HL-60 (cell line): ENCODE data around the gene UCP2.

Experiments
- DNase-seq, 2 experiments: peaks; one replicate each; pipeline ENCODE4 v3.0.0-alpha.2; 2010 to 2020; ENCODE audit warnings: low read depth in 1 of 2, low spot score in 1 of 2
- H3K27ac ChIP-seq: fragments of 250-450 bp; sonication (Bioruptor Pico); replicated peaks from 2 replicates; pipeline ENCODE4 v1.5.1; 2020; ENCODE audit warnings: mild to moderate bottlenecking, moderate library complexity
- H3K27me3 ChIP-seq: fragments of 250-450 bp; sonication (Bioruptor Pico); 2 replicates; pipeline ENCODE4 v1.5.1; 2021; ENCODE audit warnings: mild to moderate bottlenecking, moderate library complexity; ENCODE audit not compliant: insufficient read depth, poor library complexity, severe bottlenecking
- H3K4me3 ChIP-seq: replicated peaks from 2 replicates; pipeline ENCODE4 v1.5.1; 2011; ENCODE audit warnings: mild to moderate bottlenecking, control low read depth, low read length; ENCODE audit not compliant: insufficient read depth
- CTCF ChIP-seq: IDR thresholded peaks from one replicate; pipeline ENCODE4 v1.5.1; 2011; ENCODE audit warnings: low read length, control low read depth, inconsistent platforms; ENCODE audit not compliant: insufficient read depth
- GABPA ChIP-seq: IDR thresholded peaks from 2 replicates; pipeline ENCODE4 v1.6.1; 2012; ENCODE audit warnings: low read depth
- POLR2AphosphoS5 ChIP-seq: IDR thresholded peaks from 2 replicates; pipeline ENCODE4 v1.6.1; 2012; ENCODE audit warnings: low read depth
- REST ChIP-seq: IDR thresholded peaks from 2 replicates; pipeline ENCODE4 v1.6.1; 2012; ENCODE audit warnings: low read depth; ENCODE audit not compliant: insufficient replicate concordance
- SPI1 ChIP-seq: IDR thresholded peaks from 2 replicates; pipeline ENCODE4 v1.6.1; 2012; ENCODE audit warnings: low read depth, mild to moderate bottlenecking, borderline replicate concordance
- long read RNA-seq: library from polyadenylated mRNA; unstranded; transcript quantifications from one replicate; pipeline ENCODE4 v2.0.0, GENCODE V29; 2020

The UCP2 gene
- long read RNA-seq, transcript UCP2-201 (8 exons, 2,113 nt) = major isoform, 123 of 130 reads
- long read RNA-seq, partial matches to known transcripts = 1 of 130 reads
- long read RNA-seq, other reads (novel, unspliced or antisense) = 6 of 130 reads

- peak; percentile 78 to 86 for DNase-seq
- H3K27ac ChIP-seq = peak within 1 kb of the TSS; percentile 98
- no peaks in the 10 kb centered on the region for H3K27me3 ChIP-seq
- TF ChIP-seq POLR2AphosphoS5 (peak; percentile 81; the same call in 1 of the 2 replicates), REST (no peak)
- H3K4me3 ChIP-seq = peak within 1 kb of the TSS; percentile 59
These were observed at the start of gene UCP2 for GRCh38 chr11:73982595-73982989. TSS of gene UCP2 (minus strand) at chr11:73982843. CDS start at chr11:73978378, 4,465 bp downstream.

- Histone ChIP-seq H3K27ac (no peak overlapping the region), H3K4me3 (no peak overlapping the region), H3K27me3 (no peaks in the 10 kb centered on the region)
- no peak for DNase-seq
- TF ChIP-seq POLR2AphosphoS5 (no peak), GABPA (no peak), REST (no peak), SPI1 (no peak), CTCF (no peak)
These were observed 48.4 kb upstream of the UCP2 start for GRCh38 chr11:74030723-74031676.

- no peak for DNase-seq
- TF ChIP-seq GABPA = no peak
- no peak for TF ChIP-seq SPI1
- TF ChIP-seq POLR2AphosphoS5 = no peak
- no peak for TF ChIP-seq CTCF
- no peak for TF ChIP-seq REST
- H3K27ac ChIP-seq = no peak overlapping the region
- no peaks in the 10 kb centered on the region for H3K27me3 ChIP-seq
- H3K4me3 ChIP-seq = no peak overlapping the region
These were observed 43.0 kb upstream of the UCP2 start for GRCh38 chr11:74025467-74026166.
